H9 (cell line): ENCODE measurements around the gene PDS5B. TPM values are rescaled to one million over a fixed set of nuclear protein-coding genes. Genes with fewer than 3 reads are reported as not detected.

ENCODE experiments used
- DNase-seq: peaks from one replicate; pipeline ENCODE4 v3.0.0-alpha.2; 2017
- H2AFZ ChIP-seq: one replicate; pipeline ENCODE4 v1.6.1; 2013; ENCODE audit warnings: mild to moderate bottlenecking, low read length, control low read depth, moderate library complexity
- H2AK5ac ChIP-seq: 2 replicates; pipeline ENCODE4 v1.6.1; 2013; ENCODE audit warnings: low read length, control low read depth, mixed read lengths; ENCODE audit not compliant: insufficient read length
- H2BK120ac ChIP-seq: one replicate; pipeline ENCODE4 v1.6.1; 2013; ENCODE audit warnings: low read depth, mild to moderate bottlenecking, low read length, control low read depth, inconsistent platforms; ENCODE audit not compliant: poor library complexity, severe bottlenecking
- H2BK12ac ChIP-seq: 2 replicates; pipeline ENCODE4 v1.6.1; 2013; ENCODE audit warnings: low read length, control low read depth, mixed read lengths, low read depth; ENCODE audit not compliant: insufficient read length
- H2BK15ac ChIP-seq: 2 replicates; pipeline ENCODE4 v1.6.1; 2013; ENCODE audit warnings: low read depth, low read length, control low read depth
- H2BK20ac ChIP-seq: one replicate; pipeline ENCODE4 v1.6.1; 2013; ENCODE audit warnings: low read depth, mild to moderate bottlenecking, low read length, control low read depth, inconsistent platforms; ENCODE audit not compliant: poor library complexity, severe bottlenecking
- H2BK5ac ChIP-seq: 2 replicates; pipeline ENCODE4 v1.6.1; 2013; ENCODE audit warnings: low read length, control low read depth, mixed read lengths; ENCODE audit not compliant: insufficient read length
- H3K14ac ChIP-seq: 2 replicates; pipeline ENCODE4 v1.6.1; 2013; ENCODE audit warnings: low read length, control low read depth; ENCODE audit not compliant: insufficient read depth
- H3K18ac ChIP-seq: 2 replicates; pipeline ENCODE4 v1.6.1; 2013; ENCODE audit warnings: low read depth, mild to moderate bottlenecking, mixed read lengths, low read length, control low read depth; ENCODE audit not compliant: insufficient read length
- H3K23ac ChIP-seq: 2 replicates; pipeline ENCODE4 v1.6.1; 2013; ENCODE audit warnings: low read length, control low read depth, mixed read lengths, low read depth; ENCODE audit not compliant: insufficient read length
- H3K23me2 ChIP-seq: 2 replicates; pipeline ENCODE4 v1.6.1; 2013; ENCODE audit warnings: low read depth, mild to moderate bottlenecking, mixed read lengths, low read length, control low read depth; ENCODE audit not compliant: insufficient read length, poor library complexity, severe bottlenecking
- H3K27ac ChIP-seq: 2 replicates; pipeline ENCODE4 v1.5.1; 2013; ENCODE audit warnings: low read length, control low read depth, mixed read lengths, low read depth; ENCODE audit not compliant: insufficient read length
- H3K27me3 ChIP-seq: 2 replicates; pipeline ENCODE4 v1.6.1; 2013; ENCODE audit warnings: low read length, control low read depth, inconsistent platforms; ENCODE audit not compliant: insufficient read depth
- H3K4ac ChIP-seq: 2 replicates; pipeline ENCODE4 v1.6.1; 2013; ENCODE audit warnings: low read depth, mild to moderate bottlenecking, control low read depth, inconsistent platforms, low read length, moderate library complexity
- H3K4me1 ChIP-seq: 2 replicates; pipeline ENCODE4 v1.6.1; 2013; ENCODE audit warnings: low read length, control low read depth, inconsistent platforms; ENCODE audit not compliant: insufficient read depth
- H3K4me2 ChIP-seq: 2 replicates; pipeline ENCODE4 v1.6.1; 2013; ENCODE audit warnings: low read length, control low read depth, mixed read lengths; ENCODE audit not compliant: insufficient read length, insufficient read depth
- H3K56ac ChIP-seq: 2 replicates; pipeline ENCODE4 v1.6.1; 2013; ENCODE audit warnings: low read depth, mild to moderate bottlenecking, mixed read lengths, low read length, control low read depth; ENCODE audit not compliant: insufficient read length
- H3K79me1 ChIP-seq: 2 replicates; pipeline ENCODE4 v1.6.1; 2013; ENCODE audit warnings: low read depth, mild to moderate bottlenecking, moderate library complexity, low read length, control low read depth, inconsistent platforms; ENCODE audit not compliant: insufficient read depth, poor library complexity, severe bottlenecking
- H3K79me2 ChIP-seq: 2 replicates; pipeline ENCODE4 v1.6.1; 2013; ENCODE audit warnings: low read length, control low read depth, inconsistent platforms; ENCODE audit not compliant: insufficient read depth
- H3K9ac ChIP-seq: 2 replicates; pipeline ENCODE4 v1.6.1; 2013; ENCODE audit warnings: low read length, control low read depth, mixed read lengths; ENCODE audit not compliant: insufficient read length; ENCODE audit errors: extremely low read depth
- H3K9me3 ChIP-seq: one replicate; pipeline ENCODE4 v1.6.1; 2013; ENCODE audit warnings: low read depth, low read length, inconsistent platforms; ENCODE audit not compliant: control insufficient read depth
- H3T11ph ChIP-seq: one replicate; pipeline ENCODE4 v1.6.1; 2013; ENCODE audit warnings: mild to moderate bottlenecking, low read length, control low read depth, inconsistent platforms
- H4K20me1 ChIP-seq: one replicate; pipeline ENCODE4 v1.6.1; 2013; ENCODE audit not compliant: control insufficient read depth, insufficient read length, insufficient read depth
- H4K5ac ChIP-seq: 2 replicates; pipeline ENCODE4 v1.6.1; 2013; ENCODE audit warnings: low read depth, mild to moderate bottlenecking, mixed read lengths, low read length, control low read depth; ENCODE audit not compliant: insufficient read length
- H4K8ac ChIP-seq: replicated peaks from 2 replicates; pipeline ENCODE4 v1.6.1; 2013; ENCODE audit warnings: low read length, control low read depth, mixed read lengths, low read depth; ENCODE audit not compliant: insufficient read length
- H4K91ac ChIP-seq: 2 replicates; pipeline ENCODE4 v1.6.1; 2013; ENCODE audit warnings: low read depth, mild to moderate bottlenecking, moderate library complexity, mixed read lengths, low read length, control low read depth; ENCODE audit not compliant: insufficient read length
- H3K27ac Mint-ChIP-seq, 3 experiments: 2 replicates in 2 of 3; 3 replicates in 1 of 3; pipeline ENCODE4 v1.8.0; 2020 to 2021; ENCODE audit warnings: mixed read lengths in 3 of 3, mild to moderate bottlenecking in 1 of 3, moderate library complexity in 1 of 3
- H3K27me3 Mint-ChIP-seq: 2 replicates; pipeline ENCODE4 v1.8.0; 2021; ENCODE audit warnings: low read depth, mild to moderate bottlenecking, moderate library complexity, mixed read lengths
- H3K36me3 Mint-ChIP-seq, 3 experiments: 2 replicates in 2 of 3; 3 replicates in 1 of 3; pipeline ENCODE4 v1.8.0; 2020 to 2021; ENCODE audit warnings: low read depth in 3 of 3, mixed read lengths in 3 of 3; ENCODE audit not compliant: insufficient read depth in 1 of 3
- H3K4me1 Mint-ChIP-seq, 2 experiments: 2 replicates each; pipeline ENCODE4 v1.8.0; 2020; ENCODE audit warnings: mixed read lengths in 2 of 2
- H3K4me3 Mint-ChIP-seq, 2 experiments: 2 replicates in 1 of 2; 3 replicates in 1 of 2; pipeline ENCODE4 v1.8.0; 2020 to 2021; ENCODE audit warnings: mild to moderate bottlenecking in 2 of 2, mixed read lengths in 2 of 2, moderate library complexity in 1 of 2
- H3K9me3 Mint-ChIP-seq, 2 experiments: 2 replicates in 1 of 2; 3 replicates in 1 of 2; pipeline ENCODE4 v1.8.0; 2020; ENCODE audit warnings: mild to moderate bottlenecking in 2 of 2, mixed read lengths in 2 of 2, moderate library complexity in 1 of 2
- WGBS: extraction: QIAGEN DNeasy Blood & Tissue Kit; methylation state at CpG from one replicate; pipeline ENCODE4 v1.1.7; 2013; ENCODE audit warnings: missing lambda C conversion rate, low lambda C conversion rate, mixed read lengths; ENCODE audit not compliant: insufficient read length; ENCODE audit errors: extremely low coverage; 5-methylcytosine and 5-hydroxymethylcytosine counted together
- total RNA-seq: library from RNA; stranded (reverse); gene quantifications from 2 replicates; pipeline ENCODE4 v1.2.1, GENCODE V29; 2021
- TF ChIP-seq, protein P1 (sequence below): fragments of 200-600 bp; sonication (generic); conservative IDR thresholded peaks from 3 replicates; pipeline ENCODE4 v1.8.0; 2021; ENCODE audit warnings: antibody characterized with exemption, mild to moderate bottlenecking

The PDS5B gene
- total RNA-seq, 1 experiment from 2014 or later: 50.0 TPM

DNA sequence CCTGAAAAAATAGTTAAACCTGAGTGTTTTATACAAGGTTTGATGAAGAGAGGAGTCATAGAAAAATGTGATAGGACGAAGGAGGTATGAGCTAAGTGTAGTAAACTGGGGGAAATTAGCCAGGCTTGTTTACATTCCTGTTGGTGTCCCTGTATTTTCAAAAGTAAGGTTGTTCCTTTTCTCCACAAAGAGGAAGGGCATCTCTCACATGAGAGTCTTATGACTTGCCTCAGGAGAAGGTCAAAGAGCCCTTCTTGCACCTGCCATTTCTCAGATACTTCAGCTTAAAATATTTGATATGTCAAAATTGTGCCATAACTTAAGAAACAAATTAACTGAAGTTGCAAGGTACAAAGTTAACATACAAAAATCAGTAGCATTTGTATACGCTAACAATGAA is 44.0 kb upstream of the PDS5B start:
- H3K9ac ChIP-seq: no peak overlapping the region
- H3K18ac ChIP-seq: no peak overlapping the region
- peaks cover 9% of the 10 kb centered on the region for H3K23me2 ChIP-seq
- H3K27ac Mint-ChIP-seq: no peak overlapping the region
- TF ChIP-seq, protein P1, sequence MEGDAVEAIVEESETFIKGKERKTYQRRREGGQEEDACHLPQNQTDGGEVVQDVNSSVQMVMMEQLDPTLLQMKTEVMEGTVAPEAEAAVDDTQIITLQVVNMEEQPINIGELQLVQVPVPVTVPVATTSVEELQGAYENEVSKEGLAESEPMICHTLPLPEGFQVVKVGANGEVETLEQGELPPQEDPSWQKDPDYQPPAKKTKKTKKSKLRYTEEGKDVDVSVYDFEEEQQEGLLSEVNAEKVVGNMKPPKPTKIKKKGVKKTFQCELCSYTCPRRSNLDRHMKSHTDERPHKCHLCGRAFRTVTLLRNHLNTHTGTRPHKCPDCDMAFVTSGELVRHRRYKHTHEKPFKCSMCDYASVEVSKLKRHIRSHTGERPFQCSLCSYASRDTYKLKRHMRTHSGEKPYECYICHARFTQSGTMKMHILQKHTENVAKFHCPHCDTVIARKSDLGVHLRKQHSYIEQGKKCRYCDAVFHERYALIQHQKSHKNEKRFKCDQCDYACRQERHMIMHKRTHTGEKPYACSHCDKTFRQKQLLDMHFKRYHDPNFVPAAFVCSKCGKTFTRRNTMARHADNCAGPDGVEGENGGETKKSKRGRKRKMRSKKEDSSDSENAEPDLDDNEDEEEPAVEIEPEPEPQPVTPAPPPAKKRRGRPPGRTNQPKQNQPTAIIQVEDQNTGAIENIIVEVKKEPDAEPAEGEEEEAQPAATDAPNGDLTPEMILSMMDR: no peak
- no peak overlapping the region for H2BK120ac ChIP-seq
- no peaks in the 10 kb centered on the region for H3K79me1 ChIP-seq
- no peak overlapping the region for H2AK5ac ChIP-seq
- peaks cover 0 to 4% (median 0%) of the 10 kb centered on the region in 3 experiments; a peak in 1 of 7 replicates for H3K36me3 Mint-ChIP-seq
- no peak overlapping the region for H3K23ac ChIP-seq
- no peak overlapping the region for H3K14ac ChIP-seq
- H4K5ac ChIP-seq: no peak overlapping the region
- H3T11ph ChIP-seq: no peak overlapping the region
- H3K9me3 Mint-ChIP-seq: no peaks in the 10 kb centered on the region; a peak in 3 of 5 replicates
- no peak overlapping the region for H3K4ac ChIP-seq
- no peak overlapping the region for H2AFZ ChIP-seq
- H3K9me3 ChIP-seq: no peaks in the 10 kb centered on the region
- no peak overlapping the region for H2BK20ac ChIP-seq
- H4K8ac ChIP-seq: no peak overlapping the region
- no peak for DNase-seq
- no peak overlapping the region for H3K56ac ChIP-seq
- H3K4me2 ChIP-seq: no peak overlapping the region
- H2BK12ac ChIP-seq: no peak overlapping the region
- H3K4me1 Mint-ChIP-seq: peaks cover 8 to 10% of the 10 kb centered on the region in 2 experiments
- no peak overlapping the region for H3K27ac ChIP-seq
- H3K27me3 Mint-ChIP-seq: no peaks in the 10 kb centered on the region
- H3K27me3 ChIP-seq: no peaks in the 10 kb centered on the region
- H2BK15ac ChIP-seq: no peak overlapping the region
- H3K4me3 Mint-ChIP-seq: no peak overlapping the region
- peaks cover 2% of the 10 kb centered on the region; the same call in 1 of the 2 replicates for H3K79me2 ChIP-seq
- no peak overlapping the region for H4K91ac ChIP-seq
- H2BK5ac ChIP-seq: no peak overlapping the region
- H4K20me1 ChIP-seq: no peaks in the 10 kb centered on the region
- H3K4me1 ChIP-seq: no peaks in the 10 kb centered on the region
- no CpG with 5 or more reads among the region's 2 CpGs for WGBS
